Skin epidermis (tissue), 12 donors: Measurements from ENCODE around the gene CTCF.
"Not testable (repeated sequence)": the region's sequence is repeated elsewhere in the genome, so short reads cannot be mapped to it uniquely, and the experiment has no call there.

Source experiments
- H3K27ac ChIP-seq, 21 experiments: fragments of 200-600 bp; sonication (generic) in 11 of 21; one replicate each; pipeline ENCODE4 v1.5.0; 2020; ENCODE audit warnings: mild to moderate bottlenecking in 3 of 21, inconsistent platforms in 2 of 21, moderate library complexity in 2 of 21
- H3K4me3 ChIP-seq, 7 experiments: fragments of 200-600 bp; sonication (generic) in 2 of 7; one replicate each; pipeline ENCODE4 v1.5.0; 2020; ENCODE audit warnings: inconsistent platforms in 2 of 7, mild to moderate bottlenecking in 2 of 7, moderate library complexity in 1 of 7

Gene CTCF

DNA sequence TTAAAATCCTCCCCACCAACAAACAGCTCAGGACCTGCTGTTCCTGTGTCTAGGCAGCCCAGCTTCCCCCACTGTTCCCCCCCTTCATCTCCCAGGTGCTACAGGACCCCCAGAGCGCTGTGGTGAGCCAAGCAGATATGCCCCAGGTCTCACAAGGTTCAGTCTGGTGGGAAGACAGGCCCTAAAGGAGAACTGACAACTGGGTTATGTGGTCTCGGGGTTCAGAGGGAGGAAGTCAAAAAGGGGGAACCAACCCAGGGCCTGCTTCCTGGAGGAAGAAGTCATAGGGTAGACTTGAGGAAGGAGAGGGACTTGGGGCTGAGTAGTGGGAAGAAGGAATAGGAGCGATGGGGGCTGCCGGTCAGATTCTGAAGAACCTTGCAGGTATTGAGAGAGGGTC, 31.1 kb upstream of the CTCF start:
- Histone ChIP-seq H3K4me3 (peak overlapping the region in 1 of 7 experiments; percentile 62), H3K27ac (peak overlapping the region in 20 of 21 experiments; percentile 23 to 92 (median 86))

GRCh38 chr16:67533024-67533560, 29.2 kb upstream of the CTCF start:
- H3K4me3 ChIP-seq = no peak overlapping the region
- peak overlapping the region in 2 of 21 experiments; percentile 20 to 45 for H3K27ac ChIP-seq

DNA sequence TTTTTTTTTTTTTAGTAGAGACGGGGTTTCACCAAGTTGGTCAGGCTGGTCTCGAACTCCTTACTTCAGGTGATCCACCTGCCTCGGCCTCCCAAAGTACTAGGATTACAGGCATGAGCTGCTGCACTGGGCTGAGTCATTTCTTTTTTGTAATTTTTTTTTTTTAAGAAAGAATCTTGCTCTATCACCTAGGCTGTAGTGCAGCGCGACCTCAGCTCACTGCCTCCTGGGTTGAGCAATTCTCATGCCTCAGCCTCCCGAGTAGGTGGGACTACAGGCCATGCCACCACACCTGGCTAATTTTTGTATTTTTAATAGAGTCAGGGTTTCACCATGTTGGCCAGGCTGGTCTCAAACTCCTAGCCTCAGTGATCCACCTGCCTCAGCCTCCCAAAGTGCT, 28.3 kb upstream of the CTCF start:
- not testable (repeated sequence) for H3K27ac ChIP-seq

DNA sequence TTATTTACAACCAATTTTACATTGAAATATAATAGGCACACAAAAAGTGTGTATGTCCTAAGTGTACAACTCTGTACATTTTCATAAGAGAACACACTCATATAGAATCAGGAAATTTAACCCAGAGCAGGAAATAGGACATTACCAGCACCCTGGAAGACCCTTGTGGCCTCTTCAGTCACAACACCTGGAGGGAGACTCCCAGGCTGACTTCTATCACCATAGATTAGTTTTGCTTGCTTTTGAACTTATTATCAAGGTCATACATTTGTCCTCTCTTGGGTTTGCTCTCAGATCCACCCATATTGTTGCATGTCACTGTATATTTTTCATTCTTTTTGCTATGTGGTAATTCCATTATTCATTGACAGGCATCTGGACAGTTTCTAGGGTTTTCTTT, 27.9 kb upstream of the CTCF start:
- no peak overlapping the region for H3K4me3 ChIP-seq
- no peak overlapping the region for H3K27ac ChIP-seq

More for the DNA sequence above, 28.3 kb upstream of the CTCF start:
- not testable (repeated sequence) for H3K4me3 ChIP-seq

DNA sequence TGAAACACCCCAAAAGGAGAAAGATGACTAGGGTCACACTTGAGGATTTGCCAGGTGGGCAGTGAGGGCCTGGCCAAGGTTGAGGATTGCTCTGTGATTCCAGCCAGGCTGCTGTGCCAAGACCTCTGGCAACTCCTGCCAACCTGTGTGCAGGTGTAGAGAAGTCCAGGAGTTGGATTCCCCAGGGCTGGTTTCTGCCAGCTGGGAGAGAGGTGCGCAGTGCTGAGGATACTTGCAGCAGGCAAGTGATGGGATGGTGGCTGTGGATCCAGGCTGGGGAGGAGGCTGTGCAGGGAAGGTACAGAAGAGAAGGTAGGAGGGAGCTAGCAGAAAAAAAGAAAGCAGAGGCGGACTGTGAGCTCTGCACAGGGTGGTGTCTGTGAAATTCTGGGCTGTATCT, 27.1 kb upstream of the CTCF start:
- H3K27ac ChIP-seq = no peak overlapping the region
- H3K4me3 ChIP-seq = no peak overlapping the region

- Histone ChIP-seq H3K4me3 (peak overlapping the region; percentile 50 to 74 (median 67)), H3K27ac (peak overlapping the region; percentile 48 to 91 (median 86))
Measured at GRCh38 chr16:67537270-67537635, 25.1 kb upstream of the CTCF start.

GRCh38 chr16:67537636-67538591, 24.4 kb upstream of the CTCF start:
- H3K27ac ChIP-seq = peak overlapping the region; percentile 48 to 91 (median 86)
- H3K4me3 ChIP-seq = peak overlapping the region; percentile 50 to 74 (median 67)

GRCh38 chr16:67538666-67539101, 23.6 kb upstream of the CTCF start:
- peak overlapping the region in 19 of 21 experiments; percentile 64 to 91 (median 87) for H3K27ac ChIP-seq
- peak overlapping the region; percentile 50 to 74 (median 67) for H3K4me3 ChIP-seq

GRCh38 chr16:67539271-67539670, 23.1 kb upstream of the CTCF start:
- peak overlapping the region in 2 of 7 experiments; percentile 59 to 67 for H3K4me3 ChIP-seq
- H3K27ac ChIP-seq = peak overlapping the region in 4 of 21 experiments; percentile 76 to 89 (median 86)

GRCh38 chr16:67539691-67540635, 22.4 kb upstream of the CTCF start:
- H3K27ac ChIP-seq = peak overlapping the region in 1 of 21 experiments; percentile 87

DNA sequence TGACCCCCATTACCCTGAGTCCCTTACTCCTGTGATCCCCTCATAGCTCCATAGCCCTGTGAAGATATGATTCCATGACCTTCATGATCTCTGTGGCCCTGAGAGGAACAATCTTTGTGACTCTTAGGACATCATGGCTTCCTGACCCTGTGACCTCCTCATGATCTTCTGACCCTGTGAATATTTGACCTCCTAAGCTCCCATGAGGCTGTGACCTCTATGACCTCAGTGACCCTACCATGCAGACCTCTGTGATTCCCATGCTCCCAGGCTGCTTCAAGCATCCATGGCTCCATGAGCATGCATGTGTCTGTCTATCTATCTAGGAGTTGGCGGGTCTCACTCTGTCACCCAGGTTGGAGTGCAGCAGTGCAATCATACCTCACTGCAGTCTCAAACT, 21.6 kb upstream of the CTCF start:
- Histone ChIP-seq H3K27ac (no peak overlapping the region), H3K4me3 (no peak overlapping the region)

More at GRCh38 chr16:67539691-67540635, 22.4 kb upstream of the CTCF start:
- H3K4me3 ChIP-seq = no peak overlapping the region

DNA sequence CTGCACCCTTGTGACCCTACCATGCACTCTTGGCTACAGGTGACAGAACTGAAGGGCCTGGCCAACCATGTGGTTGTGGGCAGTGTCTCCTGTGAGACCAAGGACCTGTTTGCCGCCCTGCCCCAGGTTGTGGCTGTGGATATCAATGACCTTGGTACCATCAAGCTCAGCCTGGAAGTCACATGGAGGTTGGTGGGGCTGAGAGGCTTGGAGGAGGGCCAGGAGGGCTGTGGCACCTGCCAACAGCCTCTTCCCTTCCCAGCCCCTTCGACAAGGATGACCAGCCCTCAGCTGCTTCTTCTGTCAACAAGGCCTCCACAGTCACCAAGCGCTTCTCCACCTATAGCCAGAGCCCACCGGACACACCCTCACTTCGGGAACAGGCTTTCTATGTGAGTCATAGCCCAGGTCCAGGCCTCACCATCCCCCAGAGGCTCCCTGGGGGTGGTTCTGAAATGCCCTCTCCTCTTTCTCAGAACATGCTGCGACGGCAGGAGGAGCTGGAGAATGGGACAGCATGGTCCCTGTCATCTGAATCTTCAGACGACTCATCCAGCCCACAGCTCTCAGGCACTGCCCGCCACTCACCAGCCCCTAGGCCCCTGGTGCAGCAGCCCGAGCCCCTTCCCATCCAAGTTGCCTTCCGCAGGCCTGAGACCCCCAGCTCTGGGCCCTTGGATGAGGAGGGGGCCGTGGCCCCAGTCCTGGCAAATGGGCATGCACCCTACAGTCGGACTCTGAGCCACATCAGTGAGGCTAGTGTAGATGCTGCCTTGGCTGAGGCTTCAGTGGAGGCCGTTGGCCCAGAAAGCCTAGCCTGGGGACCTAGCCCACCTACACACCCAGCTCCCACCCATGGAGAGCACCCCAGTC, 20.7 kb upstream of the CTCF start:
- Histone ChIP-seq H3K27ac (peak overlapping the region in 4 of 21 experiments; percentile 18 to 33 (median 28)), H3K4me3 (no peak overlapping the region)

GRCh38 chr16:67542464-67542863, 19.9 kb upstream of the CTCF start:
- Histone ChIP-seq H3K4me3 (no peak overlapping the region), H3K27ac (peak overlapping the region in 5 of 21 experiments; percentile 18 to 54 (median 33))

DNA sequence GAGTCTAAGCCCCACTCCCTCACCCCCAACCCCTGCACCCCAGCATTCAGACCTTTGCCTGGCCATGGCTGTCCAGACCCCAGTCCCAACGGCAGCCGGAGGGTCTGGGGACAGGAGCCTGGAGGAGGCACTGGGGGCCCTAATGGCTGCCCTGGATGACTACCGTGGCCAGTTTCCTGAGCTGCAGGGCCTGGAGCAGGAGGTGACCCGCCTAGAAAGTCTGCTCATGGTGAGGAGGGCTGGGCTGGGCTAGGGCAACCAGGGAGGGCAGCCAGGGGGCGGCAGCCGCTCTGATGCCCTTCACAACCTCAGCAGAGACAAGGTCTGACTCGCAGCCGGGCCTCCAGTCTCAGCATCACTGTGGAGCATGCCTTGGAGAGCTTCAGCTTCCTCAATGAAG, 19.3 kb upstream of the CTCF start:
- H3K4me3 ChIP-seq = no peak overlapping the region
- H3K27ac ChIP-seq = peak overlapping the region in 3 of 21 experiments; percentile 24 to 54 (median 33)

GRCh38 chr16:67543582-67543981, 18.7 kb upstream of the CTCF start:
- Histone ChIP-seq H3K27ac (no peak overlapping the region), H3K4me3 (no peak overlapping the region)

DNA sequence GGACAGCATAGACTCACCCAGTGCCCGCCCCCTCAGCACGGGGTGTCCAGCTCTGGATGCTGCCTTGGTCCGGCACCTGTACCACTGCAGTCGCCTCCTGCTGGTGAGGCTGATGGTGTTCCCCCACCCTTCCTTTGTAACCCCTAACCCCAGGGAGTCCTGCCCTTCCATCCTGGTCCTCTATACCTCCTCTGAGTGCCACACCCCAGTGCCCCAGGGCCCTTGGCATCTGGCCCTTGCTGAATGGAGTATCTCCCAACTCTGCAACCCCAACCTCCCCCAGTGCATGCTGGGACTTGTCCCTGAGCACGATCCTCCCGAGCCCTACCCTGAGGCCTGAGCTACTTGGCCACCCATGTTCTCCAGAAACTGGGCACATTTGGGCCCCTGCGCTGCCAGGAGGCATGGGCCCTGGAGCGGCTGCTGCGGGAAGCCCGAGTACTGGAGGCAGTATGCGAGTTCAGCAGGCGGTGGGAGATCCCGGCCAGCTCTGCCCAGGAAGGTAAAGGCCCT, 17.9 kb upstream of the CTCF start:
- H3K27ac ChIP-seq = peak overlapping the region in 5 of 21 experiments; percentile 10 to 47 (median 33)
- H3K4me3 ChIP-seq = no peak overlapping the region

GRCh38 chr16:67544844-67545664, 17.3 kb upstream of the CTCF start:
- no peak overlapping the region for H3K4me3 ChIP-seq

GRCh38 chr16:67545665-67546024, 16.7 kb upstream of the CTCF start:
- peak overlapping the region in 4 of 21 experiments; percentile 1 to 84 (median 28) for H3K27ac ChIP-seq
- H3K4me3 ChIP-seq = no peak overlapping the region

More at GRCh38 chr16:67544844-67545664, 17.3 kb upstream of the CTCF start:
- peak overlapping the region in 8 of 21 experiments; percentile 1 to 53 (median 27) for H3K27ac ChIP-seq
